Astrocyte (in vitro differentiated cells and primary cell): ENCODE results near the gene MAP6D1. TPM values are rescaled to one million over a fixed set of nuclear protein-coding genes. Genes with fewer than 3 reads are reported as not detected.
"Not testable (repeated sequence)": the region's sequence is repeated elsewhere in the genome, so short reads cannot be mapped to it uniquely, and the experiment has no call there.

ENCODE experiments used
- DNase-seq: peaks from one replicate; pipeline ENCODE4 v3.0.0-alpha.2; 2010; ENCODE audit warnings: low read depth
- FAIRE-seq: peaks from 2 replicates; lab custom pipeline; 2011; peaks lifted over from hg19 to GRCh38; lab: Jason Lieb, UNC
- H2AFZ ChIP-seq: 2 replicates; pipeline ENCODE4 v1.6.0; 2012; ENCODE audit warnings: low read depth, low read length, inconsistent platforms
- H3K27ac ChIP-seq: 2 replicates; pipeline ENCODE4 v1.5.1; 2011; ENCODE audit warnings: low read depth, low read length, inconsistent platforms
- H3K27me3 ChIP-seq: 2 replicates; pipeline ENCODE4 v1.6.0; 2011; ENCODE audit warnings: low read length, inconsistent platforms; ENCODE audit not compliant: insufficient read depth
- H3K36me3 ChIP-seq: 2 replicates; pipeline ENCODE4 v1.5.1; 2011; ENCODE audit warnings: low read length, inconsistent platforms; ENCODE audit not compliant: insufficient read depth
- H3K4me1 ChIP-seq: 2 replicates; pipeline ENCODE4 v1.5.1; 2011; ENCODE audit warnings: low read length, inconsistent platforms; ENCODE audit not compliant: insufficient read depth
- H3K4me2 ChIP-seq: 2 replicates; pipeline ENCODE4 v1.6.0; 2012; ENCODE audit warnings: low read length, inconsistent platforms
- H3K4me3 ChIP-seq: 2 replicates; pipeline ENCODE4 v1.5.1; 2011; ENCODE audit warnings: low read depth, mild to moderate bottlenecking, low read length, inconsistent platforms; ENCODE audit not compliant: insufficient read depth
- H3K79me2 ChIP-seq: 2 replicates; pipeline ENCODE4 v1.6.0; 2012; ENCODE audit warnings: mild to moderate bottlenecking, low read length, inconsistent platforms; ENCODE audit not compliant: insufficient read depth
- H3K9ac ChIP-seq: 2 replicates; pipeline ENCODE4 v1.6.0; 2012; ENCODE audit warnings: mild to moderate bottlenecking, low read length, inconsistent platforms
- H3K9me3 ChIP-seq: 2 replicates; pipeline ENCODE4 v1.5.1; 2012; ENCODE audit warnings: low read depth, mild to moderate bottlenecking, low read length, inconsistent platforms; ENCODE audit not compliant: insufficient read depth
- H4K20me1 ChIP-seq: 2 replicates; pipeline ENCODE4 v1.6.0; 2012; ENCODE audit warnings: low read length, inconsistent platforms; ENCODE audit not compliant: insufficient read depth
- H3K27ac Mint-ChIP-seq: one replicate; pipeline ENCODE4 v1.8.0; 2021; ENCODE audit warnings: mild to moderate bottlenecking, mixed read lengths; ENCODE audit not compliant: unreplicated experiment
- H3K27me3 Mint-ChIP-seq: one replicate; pipeline ENCODE4 v1.8.0; 2021; ENCODE audit warnings: low read depth, mixed read lengths; ENCODE audit not compliant: unreplicated experiment
- H3K36me3 Mint-ChIP-seq: one replicate; pipeline ENCODE4 v1.8.0; 2021; ENCODE audit warnings: low read depth, mixed read lengths; ENCODE audit not compliant: unreplicated experiment
- H3K4me1 Mint-ChIP-seq: one replicate; pipeline ENCODE4 v1.8.0; 2021; ENCODE audit warnings: low read depth, mixed read lengths; ENCODE audit not compliant: unreplicated experiment
- H3K4me3 Mint-ChIP-seq: one replicate; pipeline ENCODE4 v1.8.0; 2021; ENCODE audit warnings: mild to moderate bottlenecking, moderate library complexity, mixed read lengths; ENCODE audit not compliant: unreplicated experiment
- H3K9me3 Mint-ChIP-seq: one replicate; pipeline ENCODE4 v1.8.0; 2021; ENCODE audit warnings: mild to moderate bottlenecking, mixed read lengths; ENCODE audit not compliant: unreplicated experiment
- EZH2 ChIP-seq: IDR thresholded peaks from 2 replicates; pipeline ENCODE4 v1.6.1; 2012; ENCODE audit warnings: mild to moderate bottlenecking, low read length, inconsistent platforms; ENCODE audit not compliant: insufficient read depth
- total RNA-seq: library from RNA; stranded (reverse); gene quantifications from 2 replicates; pipeline ENCODE4 v1.2.1, GENCODE V29; 2021
- TF ChIP-seq, protein P1 (sequence below): IDR thresholded peaks from 2 replicates; pipeline ENCODE4 v1.5.1; 2011; ENCODE audit warnings: low read depth, mild to moderate bottlenecking, inconsistent platforms, low read length, moderate library complexity; ENCODE audit not compliant: insufficient read depth

MAP6D1 gene
- total RNA-seq, 1 donor from 2014 or later = 4.6 TPM

DNA sequence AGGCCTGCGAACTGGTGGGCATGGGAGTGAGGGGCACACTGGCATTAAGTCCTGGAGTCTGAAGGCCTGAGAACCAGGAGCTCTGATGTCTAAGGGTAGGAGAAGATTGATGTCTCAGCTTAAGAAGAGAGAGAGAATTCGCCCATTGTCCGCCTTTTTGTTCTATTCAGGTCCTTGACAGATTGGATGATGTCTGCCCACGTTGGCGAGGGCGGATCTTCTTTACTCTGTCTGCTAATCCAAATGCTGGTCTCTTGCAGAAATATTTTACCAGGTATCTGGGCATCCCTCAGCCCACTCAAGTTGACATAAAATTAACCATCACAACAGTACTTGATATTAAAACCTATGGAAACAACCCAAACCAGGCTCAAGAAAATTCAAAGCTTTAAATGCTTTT lies 44.1 kb downstream of the MAP6D1 start:
- DNase-seq (no peak), FAIRE-seq (no peak)
- H4K20me1 ChIP-seq = peaks cover 27% of the 10 kb centered on the region
- Mint-ChIP-seq H3K4me1 (no peaks in the 10 kb centered on the region), H3K27me3 (no peaks in the 10 kb centered on the region), H3K36me3 (peaks cover 22% of the 10 kb centered on the region), H3K27ac (no peak overlapping the region), H3K9me3 (no peaks in the 10 kb centered on the region), H3K4me3 (no peak overlapping the region)
- H3K9me3 ChIP-seq = no peaks in the 10 kb centered on the region
- TF ChIP-seq EZH2 = no peak
- TF ChIP-seq, protein P1, sequence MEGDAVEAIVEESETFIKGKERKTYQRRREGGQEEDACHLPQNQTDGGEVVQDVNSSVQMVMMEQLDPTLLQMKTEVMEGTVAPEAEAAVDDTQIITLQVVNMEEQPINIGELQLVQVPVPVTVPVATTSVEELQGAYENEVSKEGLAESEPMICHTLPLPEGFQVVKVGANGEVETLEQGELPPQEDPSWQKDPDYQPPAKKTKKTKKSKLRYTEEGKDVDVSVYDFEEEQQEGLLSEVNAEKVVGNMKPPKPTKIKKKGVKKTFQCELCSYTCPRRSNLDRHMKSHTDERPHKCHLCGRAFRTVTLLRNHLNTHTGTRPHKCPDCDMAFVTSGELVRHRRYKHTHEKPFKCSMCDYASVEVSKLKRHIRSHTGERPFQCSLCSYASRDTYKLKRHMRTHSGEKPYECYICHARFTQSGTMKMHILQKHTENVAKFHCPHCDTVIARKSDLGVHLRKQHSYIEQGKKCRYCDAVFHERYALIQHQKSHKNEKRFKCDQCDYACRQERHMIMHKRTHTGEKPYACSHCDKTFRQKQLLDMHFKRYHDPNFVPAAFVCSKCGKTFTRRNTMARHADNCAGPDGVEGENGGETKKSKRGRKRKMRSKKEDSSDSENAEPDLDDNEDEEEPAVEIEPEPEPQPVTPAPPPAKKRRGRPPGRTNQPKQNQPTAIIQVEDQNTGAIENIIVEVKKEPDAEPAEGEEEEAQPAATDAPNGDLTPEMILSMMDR = no peak
- H3K79me2 ChIP-seq = peaks cover 10% of the 10 kb centered on the region
- no peak overlapping the region for H3K9ac ChIP-seq
- H3K27ac ChIP-seq = no peak overlapping the region
- no peak overlapping the region for H3K4me3 ChIP-seq
- no peaks in the 10 kb centered on the region for H3K4me1 ChIP-seq
- H3K4me2 ChIP-seq = no peak overlapping the region
- H2AFZ ChIP-seq = no peak overlapping the region
- H3K27me3 ChIP-seq = no peaks in the 10 kb centered on the region
- peaks cover 44% of the 10 kb centered on the region for H3K36me3 ChIP-seq

DNA sequence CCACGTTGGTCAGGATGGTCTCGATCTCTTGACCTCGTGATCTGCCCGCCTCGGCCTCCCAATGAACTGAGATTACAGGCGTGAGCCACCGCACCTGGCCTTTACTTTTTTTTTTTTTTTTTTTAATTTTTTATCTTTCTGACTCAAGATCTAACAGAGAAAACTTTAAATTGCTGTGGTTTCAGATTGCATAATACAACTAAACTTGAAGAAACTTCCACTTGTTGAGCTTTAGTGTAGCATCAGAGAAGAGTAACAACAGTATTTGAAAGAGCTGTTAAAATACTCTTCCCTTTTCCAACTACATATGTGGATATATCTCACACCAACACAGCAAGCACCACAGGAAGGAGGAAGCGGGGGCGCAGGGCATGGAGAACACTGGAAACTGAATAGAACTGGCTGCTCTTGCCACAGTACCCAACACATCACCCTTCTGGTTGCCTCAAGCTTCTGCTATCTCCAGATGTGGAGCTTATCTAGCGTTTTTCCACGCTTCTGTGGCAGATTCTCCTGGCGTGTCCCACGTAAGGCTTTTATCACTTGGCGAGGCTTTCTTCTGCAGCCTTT lies 45.4 kb downstream of the MAP6D1 start:
- FAIRE-seq = no peak
- TF ChIP-seq, protein P1 = no peak
- no peak for TF ChIP-seq EZH2
- Histone ChIP-seq H3K9me3 (no peaks in the 10 kb centered on the region), H4K20me1 (peaks cover 26% of the 10 kb centered on the region), H3K4me1 (no peaks in the 10 kb centered on the region), H3K27ac (no peak overlapping the region), H3K27me3 (no peaks in the 10 kb centered on the region), H3K4me2 (no peak overlapping the region), H3K79me2 (peaks cover 8% of the 10 kb centered on the region), H2AFZ (no peak overlapping the region), H3K9ac (no peak overlapping the region), H3K4me3 (no peak overlapping the region), H3K36me3 (peaks cover 41% of the 10 kb centered on the region)
- Mint-ChIP-seq H3K27me3 (no peaks in the 10 kb centered on the region), H3K4me3 (no peak overlapping the region), H3K36me3 (peaks cover 29% of the 10 kb centered on the region), H3K27ac (no peak overlapping the region), H3K4me1 (peaks cover 6% of the 10 kb centered on the region), H3K9me3 (no peaks in the 10 kb centered on the region)
- peak; percentile 20 for DNase-seq

DNA sequence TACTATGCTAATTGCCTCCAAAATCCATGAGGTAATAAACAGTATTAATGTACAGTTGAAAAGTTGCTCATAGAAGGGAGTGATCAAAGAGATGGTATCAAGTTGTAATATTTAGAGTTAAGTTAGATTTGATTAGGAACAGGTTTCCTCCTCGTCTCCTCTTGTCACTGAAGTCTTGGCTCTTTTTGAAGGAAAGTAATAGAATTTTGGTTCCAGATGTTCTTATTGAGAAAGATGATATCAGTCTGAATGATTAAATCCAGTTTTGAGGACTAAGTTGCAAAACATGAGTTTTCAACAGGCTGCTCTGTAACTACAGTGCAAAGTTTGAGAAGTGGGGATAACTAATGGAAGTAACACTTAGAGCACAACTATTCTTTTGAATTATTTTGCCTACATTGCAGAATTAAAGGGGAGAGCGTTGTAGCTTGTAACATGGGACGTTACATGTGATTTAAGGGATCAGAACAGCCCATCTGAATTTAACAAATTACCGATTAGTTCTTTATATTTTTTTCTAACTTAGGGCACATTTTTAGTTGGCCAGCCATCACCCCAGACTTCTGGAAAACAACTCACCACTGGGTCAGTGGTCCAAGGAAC lies 48.3 kb downstream of the MAP6D1 start:
- Mint-ChIP-seq H3K27me3 (no peaks in the 10 kb centered on the region), H3K4me3 (no peak overlapping the region), H3K36me3 (peaks cover 32% of the 10 kb centered on the region), H3K9me3 (no peaks in the 10 kb centered on the region), H3K4me1 (peaks cover 11% of the 10 kb centered on the region), H3K27ac (no peak overlapping the region)
- Histone ChIP-seq H3K79me2 (no peaks in the 10 kb centered on the region), H3K4me2 (no peak overlapping the region), H3K36me3 (peaks cover 40% of the 10 kb centered on the region), H3K27ac (no peak overlapping the region), H3K4me1 (no peaks in the 10 kb centered on the region), H4K20me1 (peaks cover 3% of the 10 kb centered on the region), H3K9ac (no peak overlapping the region), H3K4me3 (no peak overlapping the region), H2AFZ (no peak overlapping the region), H3K9me3 (no peaks in the 10 kb centered on the region), H3K27me3 (no peaks in the 10 kb centered on the region)
- no peak for DNase-seq
- no peak for TF ChIP-seq EZH2
- TF ChIP-seq, protein P1 = no peak
- no peak for FAIRE-seq

DNA sequence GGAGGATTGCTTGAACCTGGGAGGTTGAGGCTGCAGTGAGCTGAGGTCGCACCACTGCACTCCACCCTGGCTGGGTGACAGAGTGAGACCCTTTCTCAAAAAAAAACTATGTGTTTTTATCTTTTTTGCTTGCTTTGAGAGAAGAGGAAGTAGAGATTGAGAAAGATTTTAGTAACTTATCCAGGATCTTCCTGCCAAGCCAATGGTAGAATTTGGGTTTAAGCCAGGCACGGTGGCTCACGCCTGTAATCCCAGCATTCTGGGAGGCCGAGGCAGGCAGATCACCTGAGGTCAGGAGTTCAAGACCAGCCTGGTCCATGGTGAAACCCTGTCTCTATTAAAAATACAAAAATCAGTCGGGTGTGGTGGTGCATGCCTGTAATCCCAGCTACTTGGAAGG lies 48.9 kb downstream of the MAP6D1 start:
- H3K27ac ChIP-seq, H3K27me3 ChIP-seq, H3K4me3 Mint-ChIP-seq, H3K9ac ChIP-seq, H3K27me3 Mint-ChIP-seq, H3K4me1 ChIP-seq, H2AFZ ChIP-seq, FAIRE-seq, DNase-seq, H3K79me2 ChIP-seq, H3K4me3 ChIP-seq, H3K9me3 ChIP-seq, H3K4me2 ChIP-seq, H3K27ac Mint-ChIP-seq, H4K20me1 ChIP-seq, H3K9me3 Mint-ChIP-seq: not testable (repeated sequence)
- peaks cover 11% of the 10 kb centered on the region for H3K4me1 Mint-ChIP-seq
- peaks cover 32% of the 10 kb centered on the region for H3K36me3 Mint-ChIP-seq
- peaks cover 43% of the 10 kb centered on the region for H3K36me3 ChIP-seq
